CD4-positive, alpha-beta T cell treated with Interleukin-15 for 4 hours (primary cell): Measurements from ENCODE around the gene ACACA.
A peak's percentile ranks its signal among the peaks of the same experiment; 100 is the strongest.

ENCODE experiments used
- DNase-seq: peaks from one replicate; pipeline ENCODE4 v3.0.0-alpha.2; 2020; ENCODE audit warnings: low spot score

The ACACA gene

GRCh38 chr17:37292429-37293139 lies 114.1 kb downstream of the ACACA start:
- DNase-seq = no peak

GRCh38 chr17:37291351-37291750 lies 115.3 kb downstream of the ACACA start:
- DNase-seq = no peak

GRCh38 chr17:37286430-37286829 lies 120.2 kb downstream of the ACACA start:
- no peak for DNase-seq

- DNase-seq = no peak
Measured at GRCh38 chr17:37284191-37284590, 122.4 kb downstream of the ACACA start.

DNA sequence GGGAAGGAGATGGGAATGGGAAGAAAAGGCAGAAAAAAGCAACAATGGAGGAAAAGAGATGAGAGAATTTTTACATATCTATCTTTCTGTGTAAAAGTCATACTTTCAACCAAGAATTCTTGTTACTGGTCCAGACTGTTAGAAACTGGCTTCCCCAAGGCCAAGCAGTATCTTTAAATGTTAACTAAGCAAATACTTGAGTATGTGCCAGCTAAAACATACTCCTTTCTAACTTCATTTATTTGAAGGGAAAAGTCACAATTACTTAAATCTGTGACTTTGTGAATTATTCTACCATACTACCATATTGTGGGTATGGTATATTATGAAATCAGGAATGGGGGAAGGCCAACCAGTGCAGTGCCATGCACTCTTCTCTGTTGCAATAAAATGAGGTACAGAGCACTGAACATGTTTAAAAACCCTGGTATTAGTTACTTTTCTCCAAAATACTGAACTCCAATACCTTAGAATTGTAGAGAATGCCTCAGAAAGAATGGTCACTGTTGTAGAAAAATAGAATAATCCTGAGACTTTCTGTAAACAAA lies 123.1 kb downstream of the ACACA start:
- DNase-seq = no peak

- no peak for DNase-seq
Measured at GRCh38 chr17:37280841-37281240, 125.8 kb downstream of the ACACA start.

GRCh38 chr17:37278247-37278894 lies 128.3 kb downstream of the ACACA start:
- DNase-seq = no peak

DNA sequence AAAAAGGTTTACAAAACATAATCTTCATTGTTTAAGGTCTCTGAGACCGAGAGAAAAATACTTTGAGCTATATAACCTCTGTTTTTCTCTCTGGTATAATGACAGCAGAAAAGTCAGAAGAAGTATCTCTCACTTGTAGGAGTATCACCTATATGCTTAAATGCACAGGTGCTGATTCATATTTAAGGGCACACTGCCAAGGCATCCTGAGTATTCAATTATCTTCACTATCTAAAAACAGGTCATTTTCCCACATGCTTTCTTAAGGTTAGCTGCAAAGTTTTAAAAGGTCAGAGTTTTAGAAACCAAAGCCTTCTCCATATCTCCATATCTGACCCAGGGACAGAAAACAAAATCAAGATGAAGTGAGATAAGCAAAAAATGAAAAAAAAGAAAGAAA lies 130.2 kb downstream of the ACACA start:
- DNase-seq = no peak

DNA sequence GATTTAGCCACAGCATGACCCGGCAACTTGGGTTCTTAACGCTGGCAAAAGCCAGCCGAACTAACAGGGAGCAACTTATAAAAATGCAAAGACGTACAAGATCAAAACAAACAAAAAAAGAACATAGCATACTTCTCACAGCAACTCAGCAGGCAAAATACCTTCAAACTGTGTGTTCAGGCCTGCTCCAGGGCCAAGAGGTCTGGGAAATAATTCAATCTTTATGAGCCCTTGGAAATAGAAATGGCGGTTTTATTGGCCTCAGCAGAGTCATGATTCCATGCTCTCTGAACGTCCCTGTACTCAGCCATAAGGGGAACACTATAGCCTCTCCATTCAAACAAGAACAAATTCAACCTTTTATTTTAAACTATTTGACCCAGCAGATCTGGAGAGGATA lies 132.2 kb downstream of the ACACA start:
- no peak for DNase-seq

DNA sequence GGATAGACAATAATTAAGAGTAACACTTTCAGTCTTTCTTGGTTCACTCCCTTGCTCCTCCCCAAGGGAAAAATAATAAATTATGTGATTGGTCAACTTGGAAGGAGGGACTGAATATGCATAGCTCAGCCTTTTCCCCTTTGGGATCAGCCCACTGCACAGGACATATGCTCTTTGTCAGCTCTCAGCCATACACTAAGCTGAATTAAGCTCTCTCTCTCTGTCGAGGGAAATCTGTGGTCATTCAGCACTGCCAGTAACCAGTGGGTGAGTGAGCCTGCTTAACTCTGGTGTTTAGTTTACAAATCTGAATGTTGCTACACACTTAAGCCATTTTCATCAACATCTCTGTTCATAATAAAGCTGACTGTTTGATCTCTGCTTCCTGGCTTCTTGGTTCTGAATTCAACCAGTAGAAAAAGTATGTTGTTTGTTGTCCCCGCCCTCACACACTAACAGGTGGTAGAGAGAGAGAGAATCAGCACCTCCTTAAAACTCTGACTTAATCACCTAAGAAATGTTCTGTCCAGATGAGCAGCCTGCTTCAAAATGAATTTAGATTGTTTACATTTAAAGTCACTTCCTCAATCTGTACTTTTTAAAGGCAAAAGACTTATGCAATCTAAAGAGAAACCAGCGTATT lies 133.1 kb downstream of the ACACA start:
- DNase-seq = no peak

DNA sequence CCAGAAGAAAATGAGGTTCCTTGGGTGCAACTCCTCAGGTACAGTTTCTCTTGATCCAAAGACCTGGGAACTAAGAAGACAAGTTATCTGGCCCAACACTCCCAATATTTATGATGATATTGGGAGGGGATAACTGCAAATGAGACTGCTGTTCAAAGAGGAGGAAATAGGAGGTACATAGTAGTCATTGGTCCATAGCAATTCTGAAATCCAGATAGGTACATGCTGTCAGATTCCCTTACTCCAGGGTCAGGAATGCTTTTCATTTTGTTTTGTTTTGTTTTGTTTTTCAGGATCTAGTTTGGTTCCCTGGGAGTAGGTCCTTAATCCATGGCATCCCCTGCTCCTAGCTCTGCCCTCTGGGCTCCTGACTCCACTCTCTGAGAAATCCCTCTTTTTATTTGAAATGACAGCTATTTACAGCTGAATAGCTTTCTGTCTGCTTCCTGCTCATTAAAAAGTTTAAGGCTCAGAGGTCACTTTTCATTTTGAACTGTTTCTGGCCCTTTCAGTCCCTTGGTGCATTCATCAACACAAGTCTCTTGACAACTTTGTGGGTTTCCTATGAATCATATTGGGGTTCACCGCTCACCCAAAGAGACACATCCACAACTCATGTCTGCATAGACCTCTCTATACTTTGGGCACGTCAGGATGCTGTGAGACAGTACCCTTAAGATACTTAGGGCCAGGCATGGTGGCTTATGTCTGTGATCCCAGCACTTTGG lies 141.0 kb downstream of the ACACA start:
- DNase-seq = no peak

DNA sequence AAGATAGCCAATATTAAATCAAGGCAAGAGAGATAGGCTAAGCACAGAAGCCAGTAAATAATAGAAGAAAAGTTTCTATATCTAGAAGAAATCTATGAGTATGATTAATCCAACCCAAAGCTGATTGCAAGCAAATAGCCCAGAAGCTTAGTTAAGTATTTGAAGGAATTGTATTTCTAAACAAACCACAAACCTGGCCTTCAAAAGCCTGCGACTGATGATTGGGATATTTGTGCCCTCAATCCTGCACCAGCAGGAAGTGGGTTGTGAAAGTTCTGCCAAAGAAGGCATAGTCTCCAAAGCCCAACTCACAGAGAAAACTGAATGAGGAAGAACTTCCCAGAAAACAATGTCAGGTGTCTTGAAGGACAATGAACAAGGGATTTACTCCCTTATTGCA lies 145.3 kb downstream of the ACACA start:
- no peak for DNase-seq

DNA sequence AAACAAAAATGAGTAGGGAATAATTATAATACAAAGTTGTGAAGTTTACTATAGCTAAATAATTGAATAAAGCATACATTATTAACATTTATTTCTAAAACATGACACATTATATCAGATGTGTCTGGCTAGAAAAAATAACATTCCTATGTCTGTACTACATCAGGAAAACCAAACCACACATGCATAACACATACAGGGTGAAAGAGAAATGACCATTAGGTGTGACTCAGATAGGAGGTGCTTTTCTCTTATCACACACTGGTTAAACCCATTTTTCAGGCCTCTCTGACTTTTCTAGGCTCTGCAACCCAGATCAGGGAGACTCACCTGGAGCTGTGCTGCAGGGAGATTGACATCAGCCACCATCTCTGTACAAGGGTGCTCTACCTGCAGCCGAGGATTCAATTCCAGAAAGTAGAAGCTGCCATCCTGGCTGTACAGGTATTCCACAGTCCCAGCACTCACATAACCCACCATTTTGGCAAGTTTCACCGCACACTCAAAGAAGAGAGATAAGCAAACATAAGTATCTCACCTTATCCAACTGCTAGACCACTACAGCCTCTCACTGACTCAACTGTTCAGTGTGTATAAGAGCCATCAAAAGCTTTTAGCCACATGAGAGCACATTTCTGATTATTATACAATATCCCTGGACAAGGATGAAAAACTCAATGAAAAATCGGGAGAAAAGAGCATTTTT lies 147.5 kb downstream of the ACACA start:
- no peak for DNase-seq

GRCh38 chr17:37256627-37257026 lies 150.0 kb downstream of the ACACA start:
- no peak for DNase-seq

DNA sequence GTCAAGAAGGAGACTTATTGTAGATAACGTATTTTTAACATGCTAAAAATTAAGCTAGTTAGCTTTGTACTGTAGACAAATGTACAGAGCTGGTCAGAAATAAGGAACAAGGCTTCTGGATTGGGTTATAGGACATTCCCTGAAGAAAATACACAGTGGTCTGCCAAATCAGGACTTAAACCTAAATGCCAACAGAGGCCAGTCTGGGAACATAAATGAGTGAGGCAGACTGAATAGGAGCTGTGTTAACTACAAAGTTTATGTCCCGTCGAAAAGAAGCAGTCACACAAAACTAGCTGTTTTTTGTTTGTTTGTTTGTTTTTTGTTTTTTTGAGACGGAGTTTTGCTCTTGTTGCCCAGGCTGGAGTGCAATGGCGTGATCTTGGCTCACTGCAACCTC lies 151.2 kb downstream of the ACACA start:
- no peak for DNase-seq

- DNase-seq = no peak
Measured at GRCh38 chr17:37247825-37248224, 158.8 kb downstream of the ACACA start.

DNA sequence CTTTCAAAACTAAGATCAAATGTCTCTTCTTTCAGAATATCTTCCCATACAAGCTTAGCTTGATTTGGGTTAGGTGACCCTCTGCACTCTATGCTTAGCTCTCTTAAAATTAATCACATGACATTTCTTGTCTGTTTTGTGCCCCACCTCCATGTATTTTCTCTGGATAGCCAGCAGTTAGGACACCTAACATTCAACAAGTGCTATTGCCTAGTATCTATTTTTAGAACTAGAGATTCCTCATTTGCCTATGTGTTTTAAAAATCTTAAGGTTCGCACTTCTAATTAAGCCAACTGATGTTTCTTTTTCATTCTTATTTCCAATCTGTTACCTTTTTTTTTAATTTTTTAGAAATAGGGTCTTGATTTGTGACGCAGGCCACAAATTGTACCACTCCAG lies 160.6 kb downstream of the ACACA start:
- DNase-seq = no peak

DNA sequence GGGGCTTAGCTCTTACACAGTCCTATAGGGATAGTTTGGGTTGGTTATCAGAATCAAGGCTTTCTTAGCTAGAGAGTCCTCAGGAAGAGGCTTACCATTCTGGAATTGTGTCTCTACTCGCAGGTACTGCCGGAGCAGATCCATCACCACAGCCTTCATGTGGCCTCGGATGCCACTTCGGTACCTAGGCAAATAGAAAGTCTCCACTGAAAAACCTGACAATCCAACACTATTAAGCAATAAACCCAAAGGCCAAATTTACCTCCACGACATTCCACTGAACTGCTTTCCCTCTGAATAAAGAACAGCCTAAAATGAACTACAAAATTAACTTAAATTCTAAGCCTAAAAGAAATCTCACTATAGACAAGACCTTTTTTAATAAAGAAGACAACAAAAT lies 166.3 kb downstream of the ACACA start:
- no peak for DNase-seq

DNA sequence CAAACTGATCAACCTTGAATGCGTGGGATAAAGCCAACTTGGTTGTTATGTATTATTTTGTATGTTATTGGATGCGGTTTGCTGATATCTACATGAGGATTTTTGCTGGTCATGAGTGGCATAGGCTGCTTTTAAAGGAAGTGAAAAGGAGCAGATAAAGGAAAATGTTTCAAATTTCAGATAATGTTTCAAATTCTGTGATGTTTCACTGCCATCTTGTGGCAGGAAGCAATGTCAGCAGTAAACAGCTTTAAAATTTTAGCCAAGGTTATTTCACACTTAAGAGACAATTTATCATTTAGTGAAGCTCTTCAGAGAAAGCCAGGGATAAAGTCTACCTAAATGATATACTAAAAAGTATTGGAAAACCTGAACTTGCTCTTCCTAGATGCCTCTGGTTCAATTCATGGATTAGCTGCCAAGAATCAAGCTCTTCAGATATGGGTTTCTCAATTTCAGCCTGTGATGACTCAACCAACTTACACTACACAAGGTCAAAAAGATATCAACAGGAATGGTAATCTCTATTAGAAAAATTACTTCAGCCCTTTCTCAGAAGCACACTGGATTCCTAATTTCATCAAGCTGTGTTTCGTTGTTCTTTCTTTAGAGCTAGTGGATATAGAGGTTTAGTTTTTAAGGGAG lies 166.8 kb downstream of the ACACA start:
- DNase-seq = peak; percentile 11

GRCh38 chr17:37234106-37234505 lies 172.5 kb downstream of the ACACA start:
- no peak for DNase-seq

- no peak for DNase-seq
Measured at GRCh38 chr17:37233036-37233435, 173.6 kb downstream of the ACACA start.
